Daoy (cell line): ENCODE data around the gene CHST11. TPM values are rescaled to one million over a fixed set of nuclear protein-coding genes. Genes with fewer than 3 reads are reported as not detected.
"Not testable (repeated sequence)": the region's sequence is repeated elsewhere in the genome, so short reads cannot be mapped to it uniquely, and the experiment has no call there.

Experiments used
- DNase-seq: peaks from one replicate; pipeline ENCODE4 v3.0.0-alpha.2; 2015; ENCODE audit warnings: low read depth
- total RNA-seq: library from RNA; depleted of rRNA; stranded (reverse); fragments of >200 nt; shearing (Covaris generic); gene quantifications from 2 replicates; pipeline ENCODE4 v1.2.3, GENCODE V29; 2014

CHST11 gene
- total RNA-seq, 1 experiment from 2014 or later, result 37.8 TPM

DNA sequence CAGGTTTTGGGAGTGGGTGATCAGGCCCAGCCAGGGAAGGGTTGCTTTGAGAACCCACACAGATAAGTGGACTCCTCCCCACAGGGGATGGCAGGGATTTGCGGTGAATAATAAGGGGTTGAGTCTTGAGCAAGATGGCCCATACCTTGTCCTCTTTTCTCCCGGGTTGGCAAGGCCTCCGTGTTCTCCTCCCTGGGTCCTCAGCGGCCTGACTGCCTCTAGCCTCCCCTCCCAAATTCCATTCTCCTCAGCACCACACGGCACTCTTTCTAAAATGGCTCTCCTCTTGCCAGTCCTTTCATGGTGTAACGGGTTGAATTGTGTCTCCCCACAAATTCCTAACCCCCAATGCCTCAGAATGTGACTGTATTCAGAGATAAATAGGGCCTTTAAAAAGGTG, 70.0 kb downstream of the CHST11 start:
- DNase-seq, result no peak

DNA sequence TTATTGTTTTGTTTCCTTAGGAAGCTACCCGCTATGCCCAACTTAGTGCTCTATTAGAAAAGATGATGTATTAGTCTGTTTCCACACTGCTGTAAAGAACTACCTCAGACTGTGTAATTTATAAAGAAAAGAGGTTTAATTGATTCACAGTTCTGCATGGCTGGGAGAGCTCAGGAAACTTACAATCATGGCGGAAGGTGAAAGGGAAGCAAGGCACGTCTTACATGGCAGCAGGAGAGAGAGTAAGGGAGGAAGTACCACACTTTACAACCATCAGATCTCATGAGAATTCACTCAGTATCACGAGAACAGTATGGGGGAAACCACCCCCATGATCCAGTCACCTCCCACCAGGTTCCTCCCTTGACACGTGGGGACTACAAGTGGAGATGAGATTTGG, 70.9 kb downstream of the CHST11 start:
- DNase-seq, result not testable (repeated sequence)

DNA sequence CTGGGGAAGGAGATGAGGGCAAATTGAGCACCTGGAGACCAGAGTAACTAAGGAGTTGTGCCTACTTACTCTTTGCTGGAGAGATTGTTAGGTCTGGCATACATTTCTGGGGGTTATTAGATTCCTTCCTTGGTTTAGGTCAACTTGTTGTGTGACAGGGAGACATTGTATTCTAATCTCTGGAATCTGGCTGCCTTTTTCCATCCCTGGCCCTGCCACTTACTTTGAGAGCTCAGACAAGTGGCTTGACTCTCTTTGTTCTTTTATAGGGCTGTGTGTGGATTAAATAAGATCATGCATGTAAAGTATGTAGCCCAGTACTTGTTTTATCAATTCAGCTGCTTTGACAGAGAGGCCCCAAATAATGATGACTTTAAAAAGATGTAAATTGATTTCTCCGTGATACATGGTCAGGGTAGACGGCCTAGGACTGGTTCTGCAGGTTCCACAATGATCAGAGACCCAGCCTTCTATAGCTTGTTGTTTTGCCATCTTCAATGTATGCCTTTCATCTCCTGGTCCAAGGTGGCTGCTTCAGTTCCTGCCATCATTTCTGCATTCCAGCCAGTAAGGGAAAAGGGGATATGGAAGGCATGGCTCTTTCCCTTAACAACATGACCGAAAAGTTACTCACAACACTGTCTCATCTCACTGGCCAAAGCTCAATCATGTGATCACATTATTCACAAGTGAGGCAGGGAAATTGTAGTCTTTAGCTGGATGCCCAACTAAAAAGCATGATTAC, 72.6 kb downstream of the CHST11 start:
- no peak for DNase-seq

DNA sequence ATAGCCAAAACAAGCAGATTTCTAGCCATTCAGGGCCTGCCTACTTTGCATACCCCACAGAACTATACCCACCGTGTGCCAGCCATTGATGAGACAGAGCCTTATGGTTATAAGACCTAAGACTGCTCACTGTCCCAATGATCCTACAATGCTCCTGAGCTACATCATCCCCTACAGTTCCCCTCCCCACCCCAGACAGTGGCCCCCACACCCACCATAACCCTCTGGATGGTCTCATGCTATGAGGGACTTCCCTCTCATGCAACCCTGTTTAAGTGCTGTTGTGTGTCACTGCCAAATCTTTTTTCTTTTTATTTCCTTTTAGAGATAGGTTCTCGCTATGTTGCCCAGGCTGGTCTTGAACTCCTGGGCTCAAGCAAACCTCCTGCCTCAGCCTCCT, 75.9 kb downstream of the CHST11 start:
- DNase-seq, result no peak

- no peak for DNase-seq
These were observed 76.4 kb downstream of the CHST11 start for GRCh38 chr12:104533134-104533533.

DNA sequence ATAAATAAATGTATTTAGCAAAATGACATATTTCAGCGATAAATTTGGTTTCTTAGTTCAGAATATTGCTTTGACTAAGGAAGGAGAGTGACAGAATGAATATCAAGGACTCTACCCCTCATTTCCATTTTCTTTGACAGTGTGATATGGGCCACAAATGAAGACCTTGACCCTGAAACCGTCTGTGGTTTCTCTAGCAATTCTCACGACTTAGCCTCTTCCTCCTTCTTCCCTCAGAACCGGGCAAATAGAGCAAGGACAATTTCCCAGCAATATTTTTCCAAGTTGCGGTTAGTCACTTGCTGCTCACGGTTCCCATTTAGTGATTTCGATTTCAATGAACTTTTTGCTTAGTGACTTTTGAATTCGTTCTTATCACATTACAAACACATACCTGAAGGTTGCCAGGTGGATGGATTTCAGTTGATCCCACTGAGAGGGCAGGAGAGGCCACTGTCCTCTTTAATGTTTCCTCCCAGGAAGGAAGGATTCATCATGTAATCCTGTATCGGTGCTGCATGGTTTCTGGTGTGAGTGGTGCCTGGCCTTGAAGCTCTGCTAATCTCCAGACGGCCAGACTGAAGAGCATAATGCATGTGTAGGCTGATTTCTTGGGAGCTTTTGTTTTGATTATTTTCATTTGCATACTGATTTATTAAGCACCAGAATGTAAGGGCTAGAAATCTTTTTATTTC, 77.6 kb downstream of the CHST11 start:
- no peak for DNase-seq

- no peak for DNase-seq
These were observed 78.1 kb downstream of the CHST11 start for GRCh38 chr12:104534857-104535248.

GRCh38 chr12:104535369-104535768, 78.6 kb downstream of the CHST11 start:
- DNase-seq, result no peak

- DNase-seq, result no peak
These were observed 80.1 kb downstream of the CHST11 start for GRCh38 chr12:104536841-104537240.

GRCh38 chr12:104538056-104538455, 81.3 kb downstream of the CHST11 start:
- DNase-seq, result no peak

DNA sequence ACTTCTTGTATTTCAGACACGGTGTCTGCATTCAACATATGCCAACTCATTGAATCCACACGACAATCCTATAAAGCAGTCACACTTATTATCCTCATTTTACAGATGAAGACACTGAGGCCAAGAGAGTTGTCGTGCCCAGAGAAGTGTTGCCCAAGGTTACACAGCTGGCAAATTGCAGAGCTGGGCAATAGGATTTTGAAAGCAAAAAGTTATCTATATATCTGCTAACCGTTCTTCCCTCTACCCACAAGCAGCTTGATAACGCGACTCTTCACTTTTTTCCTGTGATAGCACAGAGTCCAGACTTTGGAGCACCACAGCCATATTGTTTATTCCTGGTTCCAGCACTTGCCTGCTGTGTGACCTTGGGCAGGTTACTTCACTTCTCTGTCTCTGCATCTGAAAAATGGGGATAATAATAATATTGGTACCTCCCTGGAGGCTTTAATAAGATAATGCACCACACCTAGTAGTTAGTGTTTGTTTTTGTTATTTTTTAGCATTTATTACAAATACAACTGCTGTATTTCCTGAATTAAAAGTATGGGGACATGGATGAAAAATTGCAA, 82.2 kb downstream of the CHST11 start:
- DNase-seq, result no peak

- DNase-seq, result no peak
These were observed 88.1 kb downstream of the CHST11 start for GRCh38 chr12:104544836-104545235.

DNA sequence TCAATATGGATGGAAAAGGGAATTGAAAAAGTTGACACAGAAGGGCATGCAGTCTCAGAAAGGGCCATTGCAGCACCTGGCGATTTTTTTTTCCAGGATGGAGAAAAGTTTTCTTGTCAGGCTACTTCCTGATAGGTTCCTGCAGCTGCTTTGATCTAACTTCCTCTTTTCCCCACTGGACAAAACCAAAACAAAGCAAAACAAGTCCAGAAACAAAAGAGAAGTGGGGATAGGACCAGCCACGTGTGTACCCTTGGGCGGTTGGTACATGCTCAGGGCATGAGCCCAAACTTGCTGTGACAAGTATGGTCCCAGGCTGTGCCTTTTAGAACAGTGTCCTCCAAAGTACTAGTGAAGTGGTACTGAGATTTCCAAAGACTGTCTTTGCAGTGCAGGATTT, 89.8 kb downstream of the CHST11 start:
- no peak for DNase-seq

DNA sequence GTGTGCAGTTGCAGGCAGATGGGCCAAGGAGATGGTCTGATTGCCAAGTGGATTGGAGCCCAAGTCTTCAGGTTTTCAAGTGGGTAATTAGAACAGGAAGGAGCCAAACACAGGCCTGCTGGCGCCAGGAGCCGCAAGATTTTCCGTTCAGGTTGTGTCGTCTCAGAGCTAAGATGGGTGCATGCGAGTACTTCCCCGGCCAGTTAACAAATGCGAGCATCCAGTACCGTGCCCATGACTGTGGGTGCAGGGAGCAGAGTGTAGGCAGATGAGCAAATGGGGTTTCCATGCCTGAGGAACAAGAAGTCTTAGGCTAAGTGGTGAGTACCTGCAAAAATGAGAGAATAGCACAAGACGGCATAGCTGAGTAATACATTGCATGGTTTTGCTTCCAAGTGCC, 90.5 kb downstream of the CHST11 start:
- no peak for DNase-seq

- peak; percentile 20 for DNase-seq
These were observed 93.2 kb downstream of the CHST11 start for GRCh38 chr12:104549815-104550480.

DNA sequence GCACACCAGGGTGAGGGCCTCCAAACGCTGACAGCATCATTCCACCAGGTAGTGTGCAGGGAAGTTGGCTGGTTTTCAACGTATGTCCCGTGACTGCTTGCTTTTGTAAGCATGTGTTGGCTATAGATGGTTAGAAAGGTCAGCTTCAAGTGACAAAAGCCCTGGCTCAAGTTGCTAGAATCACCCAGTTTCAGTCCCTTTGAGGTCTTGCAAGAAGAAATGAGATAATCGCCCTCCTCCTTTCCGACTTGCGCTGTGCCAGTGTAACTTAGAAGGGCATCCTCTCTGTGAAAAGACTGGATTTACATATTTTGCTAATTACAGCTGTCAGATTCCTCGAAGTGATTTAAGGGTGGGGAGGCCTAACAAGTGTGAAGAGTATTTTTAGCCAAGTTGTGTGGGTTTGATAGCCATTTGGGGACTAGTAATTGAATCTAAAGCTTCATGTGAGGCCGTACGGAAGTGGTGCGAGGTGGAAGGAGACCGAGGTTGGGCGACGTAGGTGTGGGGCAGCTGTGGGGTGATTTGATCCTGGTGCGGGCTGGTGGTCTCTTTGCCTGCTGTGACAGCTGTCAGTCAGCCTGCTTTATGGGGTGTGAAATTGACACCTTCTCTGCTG, 94.7 kb downstream of the CHST11 start:
- DNase-seq, result no peak

GRCh38 chr12:104553421-104553820, 96.7 kb downstream of the CHST11 start:
- DNase-seq, result no peak

DNA sequence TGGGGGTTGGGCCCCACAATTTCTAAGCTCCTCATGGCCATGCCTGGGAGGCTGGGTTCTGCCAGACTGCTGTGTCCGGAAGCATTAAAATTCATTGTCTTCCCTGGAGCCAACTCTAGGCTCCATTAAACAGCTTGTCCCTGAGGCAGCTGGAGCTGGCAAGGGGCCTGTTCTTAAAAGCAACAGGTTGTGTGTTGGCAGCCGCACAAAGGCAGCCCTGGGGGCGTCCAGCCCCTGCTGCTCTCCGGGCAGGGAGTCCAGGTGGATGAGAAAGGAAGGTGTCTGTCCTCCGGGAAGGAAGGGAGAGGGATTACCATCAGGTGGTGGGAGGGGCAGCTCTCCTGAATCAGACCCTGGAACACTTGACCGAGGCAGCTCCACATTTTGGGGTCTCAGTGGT, 98.9 kb downstream of the CHST11 start:
- no peak for DNase-seq

GRCh38 chr12:104557488-104558195, 100.9 kb downstream of the CHST11 start:
- no peak for DNase-seq

- DNase-seq, result no peak
These were observed 104.1 kb downstream of the CHST11 start for GRCh38 chr12:104560881-104561280.

- DNase-seq, result no peak
These were observed 106.0 kb downstream of the CHST11 start for GRCh38 chr12:104562763-104563162.
